ENCODE measurements around the gene LMNB1.

The LMNB1 gene

GRCh38 chr5:126871441-126871840 lies 94.5 kb downstream of the LMNB1 start:
- no peak overlapping the region for H3K4me3 ChIP-seq (ENCODE audit: low read depth, low read length)
- TF ChIP-seq, protein P1, sequence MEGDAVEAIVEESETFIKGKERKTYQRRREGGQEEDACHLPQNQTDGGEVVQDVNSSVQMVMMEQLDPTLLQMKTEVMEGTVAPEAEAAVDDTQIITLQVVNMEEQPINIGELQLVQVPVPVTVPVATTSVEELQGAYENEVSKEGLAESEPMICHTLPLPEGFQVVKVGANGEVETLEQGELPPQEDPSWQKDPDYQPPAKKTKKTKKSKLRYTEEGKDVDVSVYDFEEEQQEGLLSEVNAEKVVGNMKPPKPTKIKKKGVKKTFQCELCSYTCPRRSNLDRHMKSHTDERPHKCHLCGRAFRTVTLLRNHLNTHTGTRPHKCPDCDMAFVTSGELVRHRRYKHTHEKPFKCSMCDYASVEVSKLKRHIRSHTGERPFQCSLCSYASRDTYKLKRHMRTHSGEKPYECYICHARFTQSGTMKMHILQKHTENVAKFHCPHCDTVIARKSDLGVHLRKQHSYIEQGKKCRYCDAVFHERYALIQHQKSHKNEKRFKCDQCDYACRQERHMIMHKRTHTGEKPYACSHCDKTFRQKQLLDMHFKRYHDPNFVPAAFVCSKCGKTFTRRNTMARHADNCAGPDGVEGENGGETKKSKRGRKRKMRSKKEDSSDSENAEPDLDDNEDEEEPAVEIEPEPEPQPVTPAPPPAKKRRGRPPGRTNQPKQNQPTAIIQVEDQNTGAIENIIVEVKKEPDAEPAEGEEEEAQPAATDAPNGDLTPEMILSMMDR (IDR thresholded peaks at IDR 0.05; ENCODE audit: borderline replicate concordance, insufficient read depth, low read depth, low read length), result no peak

- H3K4me3 ChIP-seq (ENCODE audit: low read depth, low read length), result no peak overlapping the region
- TF ChIP-seq, protein P1 (IDR thresholded peaks at IDR 0.05; ENCODE audit: borderline replicate concordance, insufficient read depth, low read depth, low read length), result no peak
Observed at GRCh38 chr5:126872561-126873354, 95.8 kb downstream of the LMNB1 start.

DNA sequence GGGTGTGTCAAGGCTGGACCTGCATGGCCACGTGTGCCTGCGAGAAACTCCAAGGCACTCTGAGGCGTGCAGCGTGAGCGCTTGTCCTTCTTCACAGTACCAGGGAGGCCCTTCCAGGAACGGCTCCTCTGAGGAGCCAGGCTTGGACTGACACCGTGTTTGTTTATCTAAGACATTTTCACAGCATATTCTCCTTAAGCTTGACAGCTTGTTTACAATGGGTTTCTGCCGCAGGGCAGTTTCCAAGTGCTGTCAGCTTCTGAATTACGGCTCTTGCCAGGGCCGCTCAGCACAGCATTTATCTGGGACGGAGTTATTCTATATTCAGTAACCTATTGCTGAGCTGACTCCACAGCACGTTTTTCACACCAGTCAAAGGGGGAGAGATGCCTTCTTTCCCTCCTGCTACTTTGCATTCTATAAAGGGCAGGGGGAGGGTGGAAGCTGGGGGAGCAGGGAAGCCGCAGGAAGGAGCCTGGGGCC lies 98.4 kb downstream of the LMNB1 start:
- no peak overlapping the region for H3K4me3 ChIP-seq (ENCODE audit: low read depth, low read length)
- TF ChIP-seq, protein P1 (IDR thresholded peaks at IDR 0.05; ENCODE audit: borderline replicate concordance, insufficient read depth, low read depth, low read length), result no peak

DNA sequence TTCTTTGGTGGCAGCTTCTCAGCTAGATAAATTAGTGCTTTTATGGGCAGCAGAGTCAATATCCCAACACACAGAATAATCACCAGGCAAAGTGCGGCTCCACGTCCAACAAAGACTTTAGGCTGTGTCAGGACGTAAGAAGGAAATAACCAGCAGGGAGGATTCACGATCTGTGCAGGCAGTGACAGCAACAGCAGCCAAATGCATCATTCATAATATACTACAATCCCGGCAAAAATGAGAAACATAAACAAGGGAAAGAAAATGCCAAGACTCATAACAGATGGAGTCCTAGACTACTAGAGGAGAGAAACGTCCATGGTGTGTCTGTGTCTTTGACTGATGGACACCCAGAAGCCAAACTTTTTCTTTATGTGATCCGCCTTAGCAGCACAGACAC lies 100.7 kb downstream of the LMNB1 start:
- H3K4me3 ChIP-seq (ENCODE audit: low read depth, low read length), result no peak overlapping the region
- TF ChIP-seq, protein P1 (IDR thresholded peaks at IDR 0.05; ENCODE audit: borderline replicate concordance, insufficient read depth, low read depth, low read length), result no peak

- no peak overlapping the region for H3K4me3 ChIP-seq (ENCODE audit: low read depth, low read length)
- TF ChIP-seq, protein P1 (IDR thresholded peaks at IDR 0.05; ENCODE audit: borderline replicate concordance, insufficient read depth, low read depth, low read length), result no peak
Observed at GRCh38 chr5:126878085-126878484, 101.1 kb downstream of the LMNB1 start.

GRCh38 chr5:126878634-126879033 lies 101.7 kb downstream of the LMNB1 start:
- TF ChIP-seq, protein P1 (IDR thresholded peaks at IDR 0.05; ENCODE audit: borderline replicate concordance, insufficient read depth, low read depth, low read length), result no peak
- H3K4me3 ChIP-seq (ENCODE audit: low read depth, low read length), result no peak overlapping the region

Measured in GM12875 (cell line).